HG03103 (cell line): ENCODE data around the gene LRRC52.

Experiments
- ATAC-seq: cut with Tn5 transposase; IDR thresholded peaks from one replicate; pipeline ENCODE4 v1.9.1; 2021; ENCODE audit warnings: low read depth; ENCODE audit not compliant: unreplicated experiment

LRRC52 gene

DNA sequence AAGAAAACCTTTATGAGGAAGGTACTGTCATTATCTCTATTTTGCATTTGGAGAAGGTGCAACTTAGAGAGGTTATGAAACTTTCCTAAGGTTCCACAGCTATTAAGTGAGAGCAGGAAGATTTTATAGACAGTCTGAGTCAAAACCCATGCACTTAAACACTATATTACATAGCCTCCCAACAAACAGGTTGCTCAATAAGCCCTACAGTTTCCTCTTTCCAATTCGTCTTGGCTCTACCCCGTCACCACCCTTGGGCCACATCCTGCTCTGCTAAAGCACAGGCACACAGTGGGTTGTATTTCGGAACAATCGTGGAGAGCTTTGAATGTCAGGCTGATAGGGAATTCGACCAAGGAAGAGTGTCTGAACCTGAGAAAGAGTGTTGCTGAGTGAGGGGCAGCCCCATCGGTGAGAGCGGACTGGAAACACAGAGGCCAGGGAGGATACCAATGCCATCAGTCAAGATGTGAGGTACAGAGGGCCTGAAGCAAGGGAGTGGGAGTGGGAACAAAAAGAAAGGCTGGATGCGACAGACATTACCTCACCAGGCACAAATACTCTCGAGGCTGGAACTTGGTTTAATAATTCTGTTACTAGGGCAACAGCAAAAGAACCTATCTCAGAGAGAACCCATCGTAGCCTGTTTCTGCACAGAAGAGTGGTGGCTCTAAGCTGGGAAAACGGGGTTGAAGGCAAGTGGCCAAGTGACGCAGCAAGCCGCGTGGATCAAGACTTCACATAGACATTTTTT, 6.3 kb upstream of the LRRC52 start:
- no peak for ATAC-seq

GRCh38 chr1:165539306-165539705, 4.5 kb upstream of the LRRC52 start:
- ATAC-seq = no peak

DNA sequence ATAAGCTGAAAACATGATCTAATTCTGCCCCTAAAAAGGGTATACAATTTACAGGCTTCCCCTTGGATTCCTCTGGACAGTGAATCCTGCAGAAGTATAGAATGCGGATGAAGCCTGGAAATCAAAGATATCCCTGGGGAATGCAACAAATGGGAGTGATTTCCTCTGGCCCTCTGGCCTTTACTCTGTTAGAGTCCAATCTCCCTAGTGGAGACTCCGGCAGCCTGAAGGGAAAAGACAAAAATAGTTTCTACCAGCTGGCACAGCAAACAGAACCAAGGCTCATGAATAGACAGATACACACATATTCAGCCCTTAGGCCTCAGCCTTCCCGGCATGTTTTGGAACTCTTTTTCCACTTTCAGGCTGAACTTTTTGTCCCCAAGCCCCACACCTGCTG, 3.9 kb upstream of the LRRC52 start:
- ATAC-seq = no peak

DNA sequence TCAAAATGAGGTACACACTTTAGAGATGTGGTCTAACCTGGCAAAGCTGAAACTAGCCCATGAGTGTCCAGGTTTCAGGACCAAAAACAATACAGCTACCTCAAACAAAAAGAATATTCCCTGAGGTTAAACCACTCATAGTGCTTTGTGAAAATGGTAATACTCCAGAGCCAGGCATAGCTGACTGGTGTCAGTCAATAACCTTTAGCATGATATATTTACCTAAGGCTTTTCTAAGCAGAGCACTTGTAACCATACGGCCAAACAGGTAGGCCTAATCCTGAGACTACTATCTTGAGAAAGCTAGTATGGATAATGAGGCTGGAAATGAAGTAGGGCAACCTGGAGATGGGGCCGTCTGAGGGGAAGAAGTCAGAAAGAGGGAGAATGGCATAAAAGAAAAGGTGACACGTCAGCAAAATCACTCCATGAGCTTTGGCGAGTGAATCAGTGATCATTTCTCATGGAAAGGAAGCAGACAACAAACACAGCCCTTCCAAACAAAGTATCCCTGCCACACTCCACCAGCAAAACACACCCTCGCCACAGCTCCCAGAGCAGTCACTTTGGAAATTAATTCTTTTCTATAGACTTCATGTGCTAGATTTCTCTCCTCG, 1.7 kb upstream of the LRRC52 start:
- ATAC-seq = no peak

- no peak for ATAC-seq
These were observed 1.2 kb upstream of the LRRC52 start for GRCh38 chr1:165542647-165543046.

GRCh38 chr1:165544996-165545395, 1.2 kb downstream of the LRRC52 start:
- ATAC-seq = no peak

- no peak for ATAC-seq
These were observed 2.2 kb downstream of the LRRC52 start for GRCh38 chr1:165545974-165546373.

DNA sequence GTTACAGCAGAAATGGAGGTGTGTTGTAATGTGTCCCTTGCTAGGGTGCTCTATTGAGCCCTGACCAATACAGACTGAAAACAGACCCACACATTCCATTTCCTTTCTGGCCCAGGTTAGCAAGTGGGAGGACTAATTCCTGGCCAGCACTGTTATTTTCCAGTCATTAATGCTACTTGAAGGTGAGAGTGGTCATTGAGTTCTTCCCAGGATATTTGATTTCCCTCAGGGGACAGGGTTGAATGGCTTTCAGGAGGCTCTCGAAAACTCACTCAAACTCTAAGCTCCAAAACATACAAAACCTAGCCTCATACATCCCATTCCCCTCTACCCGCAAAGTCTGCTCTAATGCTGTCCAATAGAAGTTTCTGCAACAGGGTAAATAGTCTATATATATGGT, 6.2 kb downstream of the LRRC52 start:
- no peak for ATAC-seq

DNA sequence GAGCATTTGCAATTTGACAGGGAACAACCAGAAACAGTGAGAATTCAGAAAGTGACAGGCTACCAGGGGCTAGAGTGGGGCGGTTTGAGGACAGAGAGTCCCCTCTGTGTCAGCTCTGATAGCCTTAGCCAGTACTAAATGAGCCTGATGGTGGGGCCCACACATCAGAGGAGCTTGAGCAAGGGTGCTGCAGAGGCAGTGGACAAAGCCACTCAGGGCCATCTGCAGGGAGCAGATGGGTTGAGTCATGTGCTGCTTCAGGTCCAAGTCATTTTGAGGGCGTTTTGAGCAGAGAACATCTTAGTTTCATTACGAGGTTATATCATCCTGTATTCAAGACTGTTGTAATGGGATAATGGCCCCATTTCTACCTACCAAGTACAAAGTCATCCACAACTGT, 7.7 kb downstream of the LRRC52 start:
- ATAC-seq = no peak

GRCh38 chr1:165560883-165561656, 17.3 kb downstream of the LRRC52 start:
- ATAC-seq = no peak

DNA sequence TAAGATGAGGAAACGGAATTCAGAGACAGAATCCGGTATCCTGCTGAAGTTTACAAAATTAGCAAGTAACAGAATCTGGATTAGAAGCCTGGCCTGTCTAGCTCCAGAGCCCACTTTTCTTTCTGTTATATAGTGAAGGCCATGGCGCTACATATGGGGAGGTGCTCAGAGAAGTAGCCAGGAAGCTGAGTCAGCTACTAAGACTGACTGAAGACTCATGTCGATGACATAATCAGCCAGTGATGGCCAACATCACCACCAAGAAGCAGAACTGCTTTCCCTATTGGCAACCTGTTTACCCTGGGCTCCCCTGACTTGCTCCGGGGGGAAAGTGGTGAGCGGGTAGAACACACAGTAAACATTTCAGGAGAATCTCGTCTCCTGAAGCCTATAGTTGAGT, 18.8 kb downstream of the LRRC52 start:
- ATAC-seq = no peak

- no peak for ATAC-seq
These were observed 19.8 kb downstream of the LRRC52 start for GRCh38 chr1:165563551-165563950.

GRCh38 chr1:165564561-165564960, 20.8 kb downstream of the LRRC52 start:
- no peak for ATAC-seq

GRCh38 chr1:165565751-165566490, 22.1 kb downstream of the LRRC52 start:
- no peak for ATAC-seq

DNA sequence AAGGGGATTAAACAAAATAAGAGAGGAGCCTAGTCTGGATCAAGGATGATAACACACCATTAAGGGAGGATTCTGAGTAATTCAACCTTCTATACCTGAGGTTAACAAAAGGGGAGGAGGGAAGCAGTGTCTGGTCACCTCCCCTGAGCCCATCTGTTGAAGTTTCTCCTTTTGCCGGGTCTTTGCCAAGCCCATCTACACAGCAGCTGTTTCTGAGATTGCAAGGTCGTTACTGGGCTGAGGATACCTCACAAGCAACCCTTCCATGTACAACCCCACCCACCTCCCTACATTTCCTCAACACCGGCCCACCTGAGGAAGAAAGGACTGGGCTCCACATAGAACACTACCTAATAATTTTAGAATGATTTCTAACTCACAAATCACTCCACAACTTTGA, 26.3 kb downstream of the LRRC52 start:
- no peak for ATAC-seq

- no peak for ATAC-seq
These were observed 30.0 kb downstream of the LRRC52 start for GRCh38 chr1:165573787-165574186.

DNA sequence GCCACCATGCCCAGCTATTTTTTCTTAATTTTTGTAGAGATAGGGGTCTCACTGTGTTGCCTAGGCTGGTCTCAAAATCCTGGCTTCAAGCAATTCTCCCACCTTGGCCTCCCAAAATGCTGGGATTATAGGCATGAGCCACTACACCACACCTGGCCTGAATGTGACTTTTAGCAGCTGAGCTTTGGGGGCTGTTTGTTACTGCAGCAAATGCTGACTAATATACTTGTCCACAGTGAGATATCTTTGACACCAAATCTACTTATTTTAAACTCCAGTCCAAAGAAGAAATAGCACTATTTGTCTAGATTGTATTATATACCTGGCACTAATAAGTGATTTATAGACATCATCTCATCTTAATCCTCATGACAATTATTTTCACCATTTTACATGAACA, 30.5 kb downstream of the LRRC52 start:
- ATAC-seq = no peak

GRCh38 chr1:165575468-165576099, 31.8 kb downstream of the LRRC52 start:
- no peak for ATAC-seq

DNA sequence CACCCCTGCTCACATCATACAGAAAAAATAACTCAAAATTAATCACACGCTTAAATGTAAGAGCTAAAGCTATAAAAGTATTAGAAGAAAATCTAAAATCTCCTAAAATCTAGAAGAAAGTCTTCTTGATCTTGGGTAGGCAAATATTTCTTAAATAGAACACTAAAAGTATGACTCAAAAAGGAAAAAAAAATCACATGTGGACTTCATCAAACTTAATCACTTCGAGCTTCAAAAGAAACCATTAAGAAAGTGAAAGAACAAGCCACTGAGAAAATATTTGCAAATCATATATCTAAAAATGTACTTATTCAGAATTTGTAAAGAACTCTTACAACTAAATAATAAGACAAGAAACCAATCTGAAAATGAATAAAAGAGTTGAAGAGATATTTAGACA, 32.7 kb downstream of the LRRC52 start:
- no peak for ATAC-seq

DNA sequence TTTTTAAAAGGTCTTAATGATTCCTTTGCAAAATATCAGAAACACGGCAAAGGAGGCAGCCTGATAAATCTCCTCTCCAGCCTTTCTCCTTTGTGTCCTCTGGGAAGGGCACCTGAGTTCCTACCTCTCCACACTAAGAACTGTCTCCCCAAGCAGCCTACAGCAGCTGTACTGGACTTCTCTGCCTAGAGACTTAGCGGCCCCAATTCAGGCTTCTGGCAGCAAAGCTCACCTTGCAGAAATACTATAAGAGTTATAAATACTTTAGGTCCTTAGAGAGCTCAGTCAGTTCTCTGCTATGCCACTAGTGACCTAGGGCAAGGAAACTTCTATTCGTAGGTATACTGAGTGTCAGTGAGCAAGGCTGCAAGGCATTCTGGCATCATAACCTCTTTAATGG, 33.9 kb downstream of the LRRC52 start:
- ATAC-seq = no peak
